Skin epidermis (tissue), 12 donors: Measurements from ENCODE around the gene CCSER2.
"Not testable (repeated sequence)": the region's sequence is repeated elsewhere in the genome, so short reads cannot be mapped to it uniquely, and the experiment has no call there.

ENCODE experiments used
- H3K27ac ChIP-seq, 21 experiments: fragments of 200-600 bp; sonication (generic) in 11 of 21; one replicate each; pipeline ENCODE4 v1.5.0; 2020; ENCODE audit warnings: mild to moderate bottlenecking in 3 of 21, inconsistent platforms in 2 of 21, moderate library complexity in 2 of 21
- H3K4me3 ChIP-seq, 7 experiments: fragments of 200-600 bp; sonication (generic) in 2 of 7; one replicate each; pipeline ENCODE4 v1.5.0; 2020; ENCODE audit warnings: inconsistent platforms in 2 of 7, mild to moderate bottlenecking in 2 of 7, moderate library complexity in 1 of 7

Gene CCSER2

GRCh38 chr10:84416245-84416555 lies 87.8 kb downstream of the CCSER2 start:
- Histone ChIP-seq H3K27ac (no peak overlapping the region), H3K4me3 (no peak overlapping the region)

GRCh38 chr10:84423719-84424118 lies 95.3 kb downstream of the CCSER2 start:
- H3K4me3 ChIP-seq: no peak overlapping the region
- peak overlapping the region in 1 of 21 experiments; percentile 70 for H3K27ac ChIP-seq

- peak overlapping the region in 2 of 7 experiments; percentile 5 to 6 for H3K4me3 ChIP-seq
- H3K27ac ChIP-seq: peak overlapping the region in 19 of 21 experiments; percentile 5 to 82 (median 63)
These were observed 96.4 kb downstream of the CCSER2 start for GRCh38 chr10:84424731-84425167.

- H3K27ac ChIP-seq: peak overlapping the region in 1 of 21 experiments; percentile 36
- H3K4me3 ChIP-seq: no peak overlapping the region
These were observed 99.7 kb downstream of the CCSER2 start for GRCh38 chr10:84427903-84428650.

GRCh38 chr10:84428711-84429110 lies 100.3 kb downstream of the CCSER2 start:
- H3K27ac ChIP-seq: no peak overlapping the region

GRCh38 chr10:84429926-84430520 lies 101.6 kb downstream of the CCSER2 start:
- H3K4me3 ChIP-seq: no peak overlapping the region
- no peak overlapping the region for H3K27ac ChIP-seq

More at GRCh38 chr10:84428711-84429110, 100.3 kb downstream of the CCSER2 start:
- no peak overlapping the region for H3K4me3 ChIP-seq

GRCh38 chr10:84432891-84433290 lies 104.5 kb downstream of the CCSER2 start:
- Histone ChIP-seq H3K4me3 (no peak overlapping the region), H3K27ac (no peak overlapping the region)

- Histone ChIP-seq H3K4me3 (no peak overlapping the region), H3K27ac (no peak overlapping the region)
These were observed 112.4 kb downstream of the CCSER2 start for GRCh38 chr10:84440781-84441180.

- H3K27ac ChIP-seq: no peak overlapping the region
- no peak overlapping the region for H3K4me3 ChIP-seq
These were observed 119.5 kb downstream of the CCSER2 start for GRCh38 chr10:84447701-84448400.

GRCh38 chr10:84449351-84449750 lies 121.0 kb downstream of the CCSER2 start:
- H3K27ac ChIP-seq, H3K4me3 ChIP-seq: not testable (repeated sequence)

GRCh38 chr10:84452003-84452402 lies 123.6 kb downstream of the CCSER2 start:
- H3K4me3 ChIP-seq: no peak overlapping the region
- no peak overlapping the region for H3K27ac ChIP-seq

- Histone ChIP-seq H3K27ac (no peak overlapping the region), H3K4me3 (no peak overlapping the region)
These were observed 124.9 kb downstream of the CCSER2 start for GRCh38 chr10:84453303-84453702.

GRCh38 chr10:84456126-84456525 lies 127.7 kb downstream of the CCSER2 start:
- Histone ChIP-seq H3K4me3 (no peak overlapping the region), H3K27ac (no peak overlapping the region)

GRCh38 chr10:84460520-84460919 lies 132.1 kb downstream of the CCSER2 start:
- H3K4me3 ChIP-seq: no peak overlapping the region
- H3K27ac ChIP-seq: no peak overlapping the region

GRCh38 chr10:84469470-84469869 lies 141.1 kb downstream of the CCSER2 start:
- Histone ChIP-seq H3K4me3 (no peak overlapping the region), H3K27ac (no peak overlapping the region)

GRCh38 chr10:84473136-84473535 lies 144.7 kb downstream of the CCSER2 start:
- no peak overlapping the region for H3K4me3 ChIP-seq
- H3K27ac ChIP-seq: no peak overlapping the region

GRCh38 chr10:84477398-84478128 lies 149.2 kb downstream of the CCSER2 start:
- Histone ChIP-seq H3K4me3 (no peak overlapping the region), H3K27ac (no peak overlapping the region)

GRCh38 chr10:84478151-84478550 lies 149.8 kb downstream of the CCSER2 start:
- Histone ChIP-seq H3K27ac (no peak overlapping the region), H3K4me3 (no peak overlapping the region)

GRCh38 chr10:84478679-84479078 lies 150.3 kb downstream of the CCSER2 start:
- Histone ChIP-seq H3K4me3 (no peak overlapping the region), H3K27ac (no peak overlapping the region)

GRCh38 chr10:84484541-84484940 lies 156.2 kb downstream of the CCSER2 start:
- H3K27ac ChIP-seq: no peak overlapping the region
- no peak overlapping the region for H3K4me3 ChIP-seq
